ENCODE results near the gene ANAPC7.

- TF ChIP-seq POLR2A (IDR thresholded peaks at IDR 0.05) = no peak
- TF ChIP-seq, protein P1, sequence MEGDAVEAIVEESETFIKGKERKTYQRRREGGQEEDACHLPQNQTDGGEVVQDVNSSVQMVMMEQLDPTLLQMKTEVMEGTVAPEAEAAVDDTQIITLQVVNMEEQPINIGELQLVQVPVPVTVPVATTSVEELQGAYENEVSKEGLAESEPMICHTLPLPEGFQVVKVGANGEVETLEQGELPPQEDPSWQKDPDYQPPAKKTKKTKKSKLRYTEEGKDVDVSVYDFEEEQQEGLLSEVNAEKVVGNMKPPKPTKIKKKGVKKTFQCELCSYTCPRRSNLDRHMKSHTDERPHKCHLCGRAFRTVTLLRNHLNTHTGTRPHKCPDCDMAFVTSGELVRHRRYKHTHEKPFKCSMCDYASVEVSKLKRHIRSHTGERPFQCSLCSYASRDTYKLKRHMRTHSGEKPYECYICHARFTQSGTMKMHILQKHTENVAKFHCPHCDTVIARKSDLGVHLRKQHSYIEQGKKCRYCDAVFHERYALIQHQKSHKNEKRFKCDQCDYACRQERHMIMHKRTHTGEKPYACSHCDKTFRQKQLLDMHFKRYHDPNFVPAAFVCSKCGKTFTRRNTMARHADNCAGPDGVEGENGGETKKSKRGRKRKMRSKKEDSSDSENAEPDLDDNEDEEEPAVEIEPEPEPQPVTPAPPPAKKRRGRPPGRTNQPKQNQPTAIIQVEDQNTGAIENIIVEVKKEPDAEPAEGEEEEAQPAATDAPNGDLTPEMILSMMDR (IDR thresholded peaks at IDR 0.05) = no peak
Measured at GRCh38 chr12:110369992-110370391, 33.5 kb downstream of the ANAPC7 start.

Data from body of pancreas (tissue), 4 donors.